Activated T-cell treated with anti-CD3 and anti-CD28 coated beads, Interleukin-2, amount 50 U/mL, for 24 hours (primary cell): ENCODE results near the gene THBD.

Experiments used
- DNase-seq: peaks from one replicate; pipeline ENCODE4 v3.0.0-alpha.2; 2020
- H3K27ac Mint-ChIP-seq: 2 replicates; pipeline ENCODE4 v1.8.0; 2020; ENCODE audit warnings: mild to moderate bottlenecking, mixed read lengths
- H3K27me3 Mint-ChIP-seq: 2 replicates; pipeline ENCODE4 v1.8.0; 2020; ENCODE audit warnings: mixed read lengths
- H3K36me3 Mint-ChIP-seq: 2 replicates; pipeline ENCODE4 v1.8.0; 2020; ENCODE audit warnings: low read depth, mixed read lengths
- H3K4me1 Mint-ChIP-seq: 2 replicates; pipeline ENCODE4 v1.8.0; 2020; ENCODE audit warnings: low read depth, mixed read lengths
- H3K4me3 Mint-ChIP-seq: 2 replicates; pipeline ENCODE4 v1.8.0; 2020; ENCODE audit warnings: mild to moderate bottlenecking, moderate library complexity, mixed read lengths
- H3K9me3 Mint-ChIP-seq: 2 replicates; pipeline ENCODE4 v1.8.0; 2020; ENCODE audit warnings: mixed read lengths

The THBD gene, protein sequence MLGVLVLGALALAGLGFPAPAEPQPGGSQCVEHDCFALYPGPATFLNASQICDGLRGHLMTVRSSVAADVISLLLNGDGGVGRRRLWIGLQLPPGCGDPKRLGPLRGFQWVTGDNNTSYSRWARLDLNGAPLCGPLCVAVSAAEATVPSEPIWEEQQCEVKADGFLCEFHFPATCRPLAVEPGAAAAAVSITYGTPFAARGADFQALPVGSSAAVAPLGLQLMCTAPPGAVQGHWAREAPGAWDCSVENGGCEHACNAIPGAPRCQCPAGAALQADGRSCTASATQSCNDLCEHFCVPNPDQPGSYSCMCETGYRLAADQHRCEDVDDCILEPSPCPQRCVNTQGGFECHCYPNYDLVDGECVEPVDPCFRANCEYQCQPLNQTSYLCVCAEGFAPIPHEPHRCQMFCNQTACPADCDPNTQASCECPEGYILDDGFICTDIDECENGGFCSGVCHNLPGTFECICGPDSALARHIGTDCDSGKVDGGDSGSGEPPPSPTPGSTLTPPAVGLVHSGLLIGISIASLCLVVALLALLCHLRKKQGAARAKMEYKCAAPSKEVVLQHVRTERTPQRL

GRCh38 chr20:23049201-23050075 is at the start of gene THBD:
Gene THBD (minus strand): TSS chr20:23049672. CDS start chr20:23049504, 168 bp downstream.
- Mint-ChIP-seq H3K9me3 (no peaks in the 10 kb centered on the region), H3K4me1 (peaks cover 2% of the 10 kb centered on the region), H3K27me3 (peaks cover 75% of the 10 kb centered on the region), H3K27ac (no peak within 1 kb of the TSS), H3K4me3 (no peak within 1 kb of the TSS), H3K36me3 (no peaks in the 10 kb centered on the region)
- peak; percentile 32 for DNase-seq

- H3K9me3 Mint-ChIP-seq = no peaks in the 10 kb centered on the region
Observed at GRCh38 chr20:23097636-23098580, 48.4 kb upstream of the THBD start.

GRCh38 chr20:23096986-23097520 is 47.6 kb upstream of the THBD start:
- Mint-ChIP-seq H3K36me3 (no peaks in the 10 kb centered on the region), H3K9me3 (no peaks in the 10 kb centered on the region), H3K27ac (no peak overlapping the region), H3K27me3 (no peaks in the 10 kb centered on the region), H3K4me3 (no peak overlapping the region), H3K4me1 (no peaks in the 10 kb centered on the region)
- no peak for DNase-seq

More at GRCh38 chr20:23097636-23098580, 48.4 kb upstream of the THBD start:
- Mint-ChIP-seq H3K27me3 (no peaks in the 10 kb centered on the region), H3K4me3 (no peak overlapping the region), H3K36me3 (no peaks in the 10 kb centered on the region), H3K4me1 (no peaks in the 10 kb centered on the region), H3K27ac (no peak overlapping the region)
- DNase-seq = no peak

GRCh38 chr20:23096097-23096496 is 46.6 kb upstream of the THBD start:
- Mint-ChIP-seq H3K4me3 (no peak overlapping the region), H3K36me3 (no peaks in the 10 kb centered on the region), H3K27me3 (no peaks in the 10 kb centered on the region), H3K27ac (no peak overlapping the region), H3K4me1 (no peaks in the 10 kb centered on the region), H3K9me3 (no peaks in the 10 kb centered on the region)
- no peak for DNase-seq

DNA sequence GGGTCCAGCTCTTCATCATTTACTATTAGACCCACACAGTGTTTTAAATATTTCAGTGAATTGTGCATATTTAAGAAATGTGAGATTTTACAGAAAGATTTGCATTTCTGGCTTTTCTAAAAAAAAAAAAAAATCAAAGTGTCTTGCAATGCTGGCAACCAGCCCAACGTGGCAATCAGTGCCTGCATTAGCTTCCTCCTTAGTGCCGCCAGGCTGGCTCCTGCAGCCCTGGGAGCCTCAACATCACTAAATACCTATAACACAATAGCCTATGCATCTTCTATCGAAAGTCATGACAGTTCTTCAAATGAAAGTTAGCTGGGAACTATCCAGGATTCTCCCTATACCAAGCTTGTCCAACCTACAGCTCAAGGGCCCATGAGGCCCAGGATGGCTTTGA is 46.0 kb upstream of the THBD start:
- H3K4me3 Mint-ChIP-seq = no peak overlapping the region
- H3K27me3 Mint-ChIP-seq = no peaks in the 10 kb centered on the region
- H3K27ac Mint-ChIP-seq = no peak overlapping the region
- no peak for DNase-seq
- no peaks in the 10 kb centered on the region for H3K36me3 Mint-ChIP-seq
- no peaks in the 10 kb centered on the region for H3K4me1 Mint-ChIP-seq
- no peaks in the 10 kb centered on the region for H3K9me3 Mint-ChIP-seq

- Mint-ChIP-seq H3K9me3 (no peaks in the 10 kb centered on the region), H3K27ac (no peak overlapping the region), H3K36me3 (no peaks in the 10 kb centered on the region), H3K27me3 (no peaks in the 10 kb centered on the region), H3K4me1 (no peaks in the 10 kb centered on the region), H3K4me3 (no peak overlapping the region)
- DNase-seq = no peak
Observed at GRCh38 chr20:23094927-23095326, 45.5 kb upstream of the THBD start.

- DNase-seq = peak; percentile 2
- Mint-ChIP-seq H3K4me1 (no peaks in the 10 kb centered on the region), H3K4me3 (no peak overlapping the region), H3K27me3 (no peaks in the 10 kb centered on the region), H3K27ac (no peak overlapping the region), H3K9me3 (no peaks in the 10 kb centered on the region), H3K36me3 (no peaks in the 10 kb centered on the region)
Observed at GRCh38 chr20:23094213-23094896, 44.9 kb upstream of the THBD start.

GRCh38 chr20:23093613-23094012 is 44.1 kb upstream of the THBD start:
- Mint-ChIP-seq H3K27ac (no peak overlapping the region), H3K4me3 (no peak overlapping the region), H3K27me3 (no peaks in the 10 kb centered on the region), H3K9me3 (no peaks in the 10 kb centered on the region), H3K36me3 (no peaks in the 10 kb centered on the region), H3K4me1 (no peaks in the 10 kb centered on the region)
- DNase-seq = peak; percentile 18

GRCh38 chr20:23092861-23093495 is 43.5 kb upstream of the THBD start:
- Mint-ChIP-seq H3K4me1 (no peaks in the 10 kb centered on the region), H3K27me3 (no peaks in the 10 kb centered on the region), H3K36me3 (no peaks in the 10 kb centered on the region), H3K9me3 (no peaks in the 10 kb centered on the region), H3K4me3 (no peak overlapping the region), H3K27ac (no peak overlapping the region)
- DNase-seq = no peak

DNA sequence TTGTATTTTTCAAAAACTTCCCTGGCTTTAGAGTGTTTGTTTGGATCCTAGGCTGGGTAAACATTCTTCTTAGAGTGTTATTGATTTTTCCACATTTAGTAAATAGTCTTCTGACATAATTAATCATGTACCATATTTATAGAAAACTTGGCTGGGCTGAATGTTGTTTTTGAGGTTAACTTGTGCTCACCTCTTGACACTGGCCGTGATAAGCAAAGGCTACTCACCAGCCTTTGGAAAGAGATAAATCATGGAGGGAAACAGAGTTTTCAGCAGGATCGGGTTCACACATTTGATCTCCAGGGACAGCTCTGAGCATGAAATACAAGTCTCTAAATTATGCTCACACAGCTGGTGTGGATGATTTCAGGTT is 42.9 kb upstream of the THBD start:
- H3K4me3 Mint-ChIP-seq = no peak overlapping the region
- peaks cover 3% of the 10 kb centered on the region for H3K27me3 Mint-ChIP-seq
- no peaks in the 10 kb centered on the region for H3K4me1 Mint-ChIP-seq
- H3K27ac Mint-ChIP-seq = no peak overlapping the region
- no peaks in the 10 kb centered on the region for H3K36me3 Mint-ChIP-seq
- DNase-seq = no peak
- no peaks in the 10 kb centered on the region for H3K9me3 Mint-ChIP-seq

DNA sequence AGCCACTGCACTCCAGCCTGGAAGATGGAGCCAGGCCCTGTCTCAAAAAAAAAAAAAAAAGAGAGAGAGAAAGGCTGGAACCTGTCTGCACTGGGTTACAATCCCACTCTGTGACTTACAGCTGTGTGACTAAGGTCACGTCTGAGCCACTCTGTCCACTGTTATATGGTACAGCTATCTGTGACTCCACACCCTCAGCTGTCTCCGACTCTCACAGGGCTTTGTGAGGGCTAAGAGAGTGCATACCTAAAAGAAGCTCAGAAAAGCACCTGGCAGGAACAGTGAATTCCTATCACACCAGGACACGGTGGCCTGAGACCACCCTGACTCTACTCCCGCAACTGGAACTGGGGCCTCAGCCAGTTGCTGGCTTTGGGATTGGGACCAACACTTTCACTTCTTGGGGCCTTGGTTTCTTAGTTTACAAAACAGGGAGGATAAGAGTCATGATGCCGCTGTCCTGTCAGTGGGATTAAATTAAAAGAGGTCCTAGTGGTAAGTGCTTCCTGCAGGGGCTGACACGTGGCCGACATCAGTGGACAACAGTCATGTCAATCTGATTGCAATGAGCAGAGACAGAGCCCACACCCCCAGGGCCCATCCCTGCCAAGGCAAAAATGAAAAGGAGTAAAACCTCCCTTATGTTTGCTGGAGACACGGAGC is 42.4 kb upstream of the THBD start:
- H3K4me3 Mint-ChIP-seq = no peak overlapping the region
- H3K4me1 Mint-ChIP-seq = peaks cover under 1% of the 10 kb centered on the region
- DNase-seq = no peak
- no peaks in the 10 kb centered on the region for H3K9me3 Mint-ChIP-seq
- H3K36me3 Mint-ChIP-seq = no peaks in the 10 kb centered on the region
- H3K27me3 Mint-ChIP-seq = peaks cover 3% of the 10 kb centered on the region
- H3K27ac Mint-ChIP-seq = no peak overlapping the region

DNA sequence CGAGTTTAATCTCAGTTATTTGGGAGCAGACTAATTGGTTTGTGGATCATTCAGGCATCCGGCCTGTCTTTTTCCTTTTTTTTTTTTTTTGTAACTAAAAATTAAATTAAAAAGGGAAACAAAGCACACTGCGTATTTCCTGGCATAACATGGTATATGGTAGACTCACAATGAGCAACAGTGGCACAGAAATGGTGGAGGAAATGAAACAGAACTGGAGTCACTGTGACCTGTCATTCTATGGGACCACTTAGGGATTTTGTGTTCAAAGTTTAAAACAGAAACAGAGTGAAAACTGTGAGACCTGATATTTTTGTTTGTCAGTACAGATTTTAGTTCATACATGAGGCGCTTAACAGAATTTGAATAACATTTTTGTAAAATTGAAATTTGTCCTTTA is 41.4 kb upstream of the THBD start:
- Mint-ChIP-seq H3K36me3 (no peaks in the 10 kb centered on the region), H3K9me3 (no peaks in the 10 kb centered on the region), H3K4me1 (peaks cover 7% of the 10 kb centered on the region), H3K4me3 (no peak overlapping the region), H3K27me3 (peaks cover 3% of the 10 kb centered on the region), H3K27ac (no peak overlapping the region)
- no peak for DNase-seq

DNA sequence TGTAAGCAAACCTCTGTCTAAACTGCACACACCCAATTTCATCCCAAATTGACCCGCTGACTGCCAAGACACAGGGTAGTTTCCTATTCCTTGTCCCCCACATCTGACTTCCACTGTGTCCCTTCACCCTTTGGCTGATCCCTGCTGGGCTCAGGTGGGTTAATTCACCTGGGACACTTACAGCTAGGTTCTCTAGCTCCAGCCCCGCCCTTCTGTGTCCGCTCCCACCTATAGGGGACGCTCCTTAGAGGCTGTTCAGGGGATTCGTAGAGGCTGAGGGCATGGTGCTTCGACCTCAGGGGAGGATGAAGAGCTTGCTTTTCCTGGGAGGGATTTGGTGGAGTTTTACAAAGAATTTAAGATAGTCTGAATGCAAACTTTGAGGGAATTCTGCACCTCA is 40.7 kb upstream of the THBD start:
- H3K4me1 Mint-ChIP-seq = peaks cover 7% of the 10 kb centered on the region
- no peak overlapping the region for H3K4me3 Mint-ChIP-seq
- H3K36me3 Mint-ChIP-seq = no peaks in the 10 kb centered on the region

More for the DNA sequence above, 40.7 kb upstream of the THBD start:
- H3K9me3 Mint-ChIP-seq = no peaks in the 10 kb centered on the region
- H3K27ac Mint-ChIP-seq = no peak overlapping the region
- peaks cover 3% of the 10 kb centered on the region for H3K27me3 Mint-ChIP-seq
- no peak for DNase-seq
